Measurements from ENCODE around the gene TRIM52. TPM values are rescaled to one million over a fixed set of nuclear protein-coding genes. Genes with fewer than 3 reads are reported as not detected.
A peak's percentile ranks its signal among the peaks of the same experiment; 100 is the strongest.

TRIM52 gene
- total RNA-seq, 1 experiment from 2014 or later: 7.6 TPM

DNA sequence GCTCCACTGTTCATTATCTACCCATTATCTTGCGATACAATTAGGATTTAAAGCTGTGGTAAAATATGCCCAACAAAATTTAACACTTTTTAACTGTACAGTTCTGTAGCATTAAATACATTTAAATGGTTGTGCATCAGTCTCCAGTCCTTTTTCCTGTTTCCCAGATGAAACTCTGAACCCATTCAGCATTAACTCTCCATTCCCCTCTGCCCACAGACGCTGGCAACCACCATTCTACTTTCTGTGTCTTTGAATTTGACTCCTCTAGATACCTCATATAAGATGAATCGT is 53.0 kb downstream of the TRIM52 start:
- Histone ChIP-seq H4K20me1 (ENCODE audit: insufficient read depth) (no peaks in the 10 kb centered on the region), H3K9me2 (ENCODE audit: insufficient read depth) (no peaks in the 10 kb centered on the region), H3K27ac (ENCODE audit: low read depth, low read length) (peak overlapping the region; percentile 24; the same call in 1 of the 2 replicates), H3K36me3 (ENCODE audit: control insufficient read depth in 1 of 2, insufficient read depth in 2 of 2, low read length in 2 of 2) (no peaks in the 10 kb centered on the region), H3K9ac (ENCODE audit: low read length) (no peak overlapping the region), H3K9me3 (ENCODE audit: control insufficient read depth in 1 of 2, insufficient read depth in 1 of 2, low read depth in 1 of 2, low read length in 2 of 2) (no peaks in the 10 kb centered on the region), H3K4me1 (ENCODE audit: control insufficient read depth in 1 of 2, insufficient read depth in 2 of 2, low read length in 2 of 2) (peaks cover 27 to 60% of the 10 kb centered on the region in 2 experiments), H3K27me3 (ENCODE audit: insufficient read depth, low read length) (no peaks in the 10 kb centered on the region), H3K4me3 (replicated peaks in 1 of 2; ENCODE audit: low read depth in 1 of 2, low read length in 2 of 2) (no peak overlapping the region), H3K4me2 (ENCODE audit: low read length) (peak overlapping the region; percentile 94), H2AFZ (ENCODE audit: low read depth, low read length, poor library complexity, severe bottlenecking) (no peak overlapping the region), H3K79me2 (ENCODE audit: insufficient read depth, low read length) (no peaks in the 10 kb centered on the region; the same call in 1 of the 2 replicates)
- intact Hi-C loops (cut with micrococcal nuclease): loop anchor here (1.0 to 2.0 kb wide), 3 partner anchors 15 to 35 kb away; partner anchors contain the start of gene TRIM41
- no peak for DNase-seq (ENCODE audit: low read depth, low spot score)
- TF ChIP-seq SIN3A (IDR thresholded peaks at IDR 0.05; ENCODE audit: low read depth) (no peak), CEBPB (IDR thresholded peaks at IDR 0.05; ENCODE audit: low read depth) (no peak), POLR2AphosphoS5 (IDR thresholded peaks at IDR 0.05; ENCODE audit: low read depth, low read length) (no peak), EZH2phosphoT487 (IDR thresholded peaks at IDR 0.05; ENCODE audit: borderline replicate concordance) (no peak), CTCF (IDR thresholded peaks at IDR 0.05 in 2 of 3, conservative IDR thresholded peaks at IDR 0.05 in 1 of 3; ENCODE audit: borderline replicate concordance in 1 of 3, insufficient read depth in 1 of 3, low read depth in 2 of 3, low read length in 2 of 3) (no peak), SP1 (IDR thresholded peaks at IDR 0.05; ENCODE audit: low read depth) (no peak), SRF (IDR thresholded peaks at IDR 0.05; ENCODE audit: low read depth) (no peak), JUND (IDR thresholded peaks at IDR 0.05) (no peak), CBX3 (IDR thresholded peaks at IDR 0.05; ENCODE audit: low read depth) (no peak), EZH2 (IDR thresholded peaks at IDR 0.05) (no peak), TCF7L2 (IDR thresholded peaks at IDR 0.05; ENCODE audit: borderline replicate concordance, extremely low read depth, insufficient read depth, insufficient read length) (no peak), ZNF274 (IDR thresholded peaks at IDR 0.05; ENCODE audit: low read depth, low read length) (no peak), FOSL1 (IDR thresholded peaks at IDR 0.05; ENCODE audit: low read depth) (no peak), RAD21 (IDR thresholded peaks at IDR 0.05; ENCODE audit: low read depth) (no peak), ZFX (IDR thresholded peaks at IDR 0.05) (no peak)
- TF ChIP-seq, protein P1, sequence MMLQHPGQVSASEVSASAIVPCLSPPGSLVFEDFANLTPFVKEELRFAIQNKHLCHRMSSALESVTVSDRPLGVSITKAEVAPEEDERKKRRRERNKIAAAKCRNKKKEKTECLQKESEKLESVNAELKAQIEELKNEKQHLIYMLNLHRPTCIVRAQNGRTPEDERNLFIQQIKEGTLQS (IDR thresholded peaks at IDR 0.05): no peak
- TF ChIP-seq, protein P2, sequence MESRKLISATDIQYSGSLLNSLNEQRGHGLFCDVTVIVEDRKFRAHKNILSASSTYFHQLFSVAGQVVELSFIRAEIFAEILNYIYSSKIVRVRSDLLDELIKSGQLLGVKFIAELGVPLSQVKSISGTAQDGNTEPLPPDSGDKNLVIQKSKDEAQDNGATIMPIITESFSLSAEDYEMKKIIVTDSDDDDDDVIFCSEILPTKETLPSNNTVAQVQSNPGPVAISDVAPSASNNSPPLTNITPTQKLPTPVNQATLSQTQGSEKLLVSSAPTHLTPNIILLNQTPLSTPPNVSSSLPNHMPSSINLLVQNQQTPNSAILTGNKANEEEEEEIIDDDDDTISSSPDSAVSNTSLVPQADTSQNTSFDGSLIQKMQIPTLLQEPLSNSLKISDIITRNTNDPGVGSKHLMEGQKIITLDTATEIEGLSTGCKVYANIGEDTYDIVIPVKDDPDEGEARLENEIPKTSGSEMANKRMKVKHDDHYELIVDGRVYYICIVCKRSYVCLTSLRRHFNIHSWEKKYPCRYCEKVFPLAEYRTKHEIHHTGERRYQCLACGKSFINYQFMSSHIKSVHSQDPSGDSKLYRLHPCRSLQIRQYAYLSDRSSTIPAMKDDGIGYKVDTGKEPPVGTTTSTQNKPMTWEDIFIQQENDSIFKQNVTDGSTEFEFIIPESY (IDR thresholded peaks at IDR 0.05; ENCODE audit: extremely low read depth, insufficient replicate concordance, low read length): no peak
- TF ChIP-seq, protein P3, sequence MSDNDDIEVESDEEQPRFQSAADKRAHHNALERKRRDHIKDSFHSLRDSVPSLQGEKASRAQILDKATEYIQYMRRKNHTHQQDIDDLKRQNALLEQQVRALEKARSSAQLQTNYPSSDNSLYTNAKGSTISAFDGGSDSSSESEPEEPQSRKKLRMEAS (IDR thresholded peaks at IDR 0.05): no peak
- no TSS peak for BruUV-seq (replicated peaks)
- no peak for ATAC-seq
- ChIA-PET CTCF (interaction anchor here (0.6 to 2.1 kb wide), 3 partner anchors 27 to 40 kb away, joined by 5 to 9 read pairs (median 9); no protein-coding TSS in a partner anchor), POLR2A (interaction anchor here (1.1 to 4.3 kb wide), 6 partner anchors 15 to 38 kb away, joined by 4 to 41 read pairs (median 14); partner anchors contain the start of genes RACK1 and TRIM41), RAD21 (ENCODE audit: low non-redundant PET in 1 of 2, low total read pairs in 2 of 2, uncharacterized antibody in 2 of 2, unreplicated experiment in 2 of 2) (interaction anchor here (0.7 to 1.1 kb wide), 2 partner anchors 16 to 35 kb away, joined by 3 to 4 read pairs; no protein-coding TSS in a partner anchor)
